GM18502 (cell line): ENCODE results near the gene DBP.
"Not testable (repeated sequence)": the region's sequence is repeated elsewhere in the genome, so short reads cannot be mapped to it uniquely, and the experiment has no call there.

ENCODE experiments used
- ATAC-seq: cut with Tn5 transposase; IDR thresholded peaks from one replicate; pipeline ENCODE4 v1.9.1; 2021; ENCODE audit warnings: mild to moderate bottlenecking; ENCODE audit not compliant: unreplicated experiment, poor library complexity

DBP gene, protein sequence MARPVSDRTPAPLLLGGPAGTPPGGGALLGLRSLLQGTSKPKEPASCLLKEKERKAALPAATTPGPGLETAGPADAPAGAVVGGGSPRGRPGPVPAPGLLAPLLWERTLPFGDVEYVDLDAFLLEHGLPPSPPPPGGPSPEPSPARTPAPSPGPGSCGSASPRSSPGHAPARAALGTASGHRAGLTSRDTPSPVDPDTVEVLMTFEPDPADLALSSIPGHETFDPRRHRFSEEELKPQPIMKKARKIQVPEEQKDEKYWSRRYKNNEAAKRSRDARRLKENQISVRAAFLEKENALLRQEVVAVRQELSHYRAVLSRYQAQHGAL

DNA sequence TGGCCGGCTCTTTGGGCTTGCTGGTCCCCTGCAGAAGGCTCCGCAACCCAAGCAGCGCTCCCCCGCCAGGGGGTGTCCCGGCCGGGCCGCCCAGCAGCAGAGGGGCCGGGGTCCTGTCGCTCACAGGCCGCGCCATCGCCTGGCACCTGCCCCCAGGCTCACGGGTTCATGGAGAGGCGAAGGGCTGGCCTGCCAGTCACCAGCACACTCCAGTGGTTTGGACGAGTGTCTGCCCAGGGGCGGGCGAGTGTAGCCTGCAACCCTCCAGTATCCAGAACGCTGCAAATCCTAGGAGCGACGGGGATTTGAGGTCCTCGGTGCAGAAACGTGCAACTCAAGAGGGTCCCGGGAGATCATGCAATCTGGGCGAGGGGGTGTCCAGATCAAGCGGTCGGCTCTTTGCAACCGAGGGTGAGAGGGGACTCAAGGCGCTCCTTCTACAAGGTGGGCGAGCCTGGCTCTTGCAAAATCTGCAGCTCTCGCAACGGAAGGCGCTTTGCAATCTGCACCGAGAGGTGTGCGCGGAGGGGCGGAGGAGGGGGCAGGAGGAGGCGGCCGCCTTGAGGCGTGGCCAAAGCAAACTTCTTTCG is at the start of gene DBP:
Gene DBP, minus strand, starts transcription at position 521 of the 590 bp plus-strand sequence. Its CDS starts 385 bp downstream, at position 136.
- no peak for ATAC-seq

DNA sequence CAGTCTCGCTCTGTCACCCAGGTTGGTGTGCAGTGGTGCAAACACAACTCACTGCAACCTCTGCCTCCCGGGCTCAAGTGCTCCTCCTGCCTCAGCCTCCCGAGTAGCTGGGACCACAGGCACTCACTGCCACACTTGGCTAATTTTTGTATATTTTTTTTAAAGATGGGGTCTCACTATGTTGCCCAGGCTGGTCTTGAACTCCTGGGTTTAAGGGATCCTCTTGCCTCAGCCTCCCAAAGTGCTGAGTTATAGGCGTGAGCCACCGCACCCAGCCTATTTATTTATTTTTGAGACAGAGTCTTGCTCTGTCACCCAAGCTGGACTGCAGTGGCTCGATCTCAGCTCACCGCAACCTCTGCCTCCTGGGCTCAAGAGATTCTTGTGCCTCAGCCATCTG is 49.5 kb upstream of the DBP start:
- ATAC-seq: not testable (repeated sequence)

DNA sequence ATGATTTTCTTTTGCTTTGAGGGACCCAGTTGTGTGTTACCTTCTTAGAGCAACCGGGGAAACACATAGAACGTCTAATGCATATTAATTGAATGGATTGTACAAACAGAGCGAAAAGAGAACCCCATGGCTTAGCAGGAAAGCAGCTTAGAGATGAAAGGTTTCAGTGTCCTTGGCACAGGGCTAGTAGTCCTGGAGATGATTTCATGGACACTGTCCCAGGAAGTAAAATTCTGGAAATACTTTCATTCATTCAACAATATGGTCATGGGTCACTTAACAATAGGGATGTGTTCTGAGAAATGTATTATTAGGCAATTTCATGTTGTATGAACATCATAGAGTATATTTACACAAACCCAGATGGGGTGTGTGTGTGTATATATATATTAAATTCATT is 48.9 kb upstream of the DBP start:
- no peak for ATAC-seq

DNA sequence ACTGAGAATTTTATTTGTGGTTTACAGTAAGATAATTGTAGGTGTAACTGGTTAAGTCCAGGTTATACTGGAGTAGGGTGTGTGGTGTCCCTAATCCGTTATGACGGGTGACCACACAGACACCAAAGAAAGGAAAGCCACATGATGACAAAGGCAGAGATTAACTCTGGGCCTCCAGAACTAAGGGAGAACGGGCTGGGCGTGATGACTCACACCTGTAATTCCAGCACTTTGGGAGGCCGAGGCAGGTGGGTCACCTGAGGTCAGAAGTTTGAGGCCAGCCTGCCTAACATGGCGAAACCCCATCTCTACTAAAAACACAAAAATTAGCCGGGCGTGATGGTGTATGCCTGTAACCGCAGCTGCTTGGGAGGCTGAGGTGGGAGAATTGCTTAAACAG is 48.4 kb upstream of the DBP start:
- no peak for ATAC-seq

DNA sequence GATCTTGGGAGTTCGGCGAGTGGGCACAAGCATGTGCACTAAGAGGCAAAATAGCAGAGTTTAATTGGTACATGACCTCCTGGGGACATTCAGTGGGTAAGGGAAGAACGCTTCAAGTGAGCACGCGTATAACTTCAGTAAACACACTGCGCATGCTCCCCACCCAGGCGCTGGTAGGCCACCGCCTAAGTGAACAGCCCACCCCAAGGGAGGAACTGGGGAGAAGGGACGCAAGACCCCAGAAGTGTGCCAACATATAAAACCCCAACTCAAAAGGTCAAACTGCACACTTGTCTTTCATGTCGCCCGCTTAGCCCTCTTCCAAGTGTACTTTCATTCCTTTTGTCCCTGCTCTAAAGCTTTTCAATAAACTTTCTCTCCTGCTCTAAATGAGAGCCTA is 46.2 kb upstream of the DBP start:
- no peak for ATAC-seq

DNA sequence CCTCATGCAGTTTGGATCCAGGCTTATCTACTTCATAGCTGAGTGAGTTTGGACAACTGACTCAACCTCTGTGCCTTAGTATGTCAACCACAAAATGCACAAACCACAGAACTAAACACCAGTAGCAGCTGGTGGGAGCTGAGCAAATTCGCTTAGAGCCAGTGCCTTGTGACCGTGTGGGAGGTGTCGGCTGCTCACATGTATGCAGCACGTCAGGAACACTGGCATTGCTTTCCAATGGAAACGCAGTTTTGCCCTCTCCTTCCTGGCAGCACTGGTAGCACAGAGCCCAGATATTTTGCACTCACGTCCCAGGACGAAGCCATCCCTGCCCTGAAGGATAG is 43.9 kb upstream of the DBP start:
- ATAC-seq: no peak

DNA sequence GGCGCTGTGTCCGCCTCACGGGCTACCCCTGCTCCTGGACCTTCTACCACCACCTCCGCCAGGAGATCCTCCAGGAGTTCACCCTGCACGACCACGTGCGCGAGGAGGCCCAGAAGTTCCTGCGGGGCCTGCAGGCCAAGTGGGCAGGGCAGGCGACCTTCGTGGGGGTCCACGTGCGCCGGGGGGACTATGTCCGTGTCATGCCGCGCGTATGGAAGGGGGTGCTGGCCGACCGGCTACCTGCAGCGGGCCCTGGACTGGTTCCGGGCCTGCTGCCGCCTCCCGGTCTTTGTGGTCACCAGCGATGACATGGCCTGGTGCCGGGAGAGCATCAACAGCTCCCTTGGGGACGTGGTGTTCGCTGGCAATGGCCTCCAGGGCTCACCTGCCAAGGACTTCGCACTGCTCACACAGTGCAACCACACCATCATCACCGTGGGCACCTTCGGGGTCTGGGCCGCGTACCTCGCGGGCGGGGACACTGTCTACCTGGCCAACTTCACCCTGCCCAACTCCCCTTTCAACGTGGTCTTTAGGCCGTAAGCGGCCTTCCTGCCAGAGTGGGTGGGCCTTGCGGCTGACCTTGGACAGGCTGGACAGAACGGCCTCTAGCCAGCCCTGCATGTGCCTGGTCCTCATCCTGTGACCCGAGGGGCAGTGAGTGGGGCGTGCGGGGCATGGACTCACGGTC is 43.4 kb upstream of the DBP start:
- ATAC-seq: no peak

DNA sequence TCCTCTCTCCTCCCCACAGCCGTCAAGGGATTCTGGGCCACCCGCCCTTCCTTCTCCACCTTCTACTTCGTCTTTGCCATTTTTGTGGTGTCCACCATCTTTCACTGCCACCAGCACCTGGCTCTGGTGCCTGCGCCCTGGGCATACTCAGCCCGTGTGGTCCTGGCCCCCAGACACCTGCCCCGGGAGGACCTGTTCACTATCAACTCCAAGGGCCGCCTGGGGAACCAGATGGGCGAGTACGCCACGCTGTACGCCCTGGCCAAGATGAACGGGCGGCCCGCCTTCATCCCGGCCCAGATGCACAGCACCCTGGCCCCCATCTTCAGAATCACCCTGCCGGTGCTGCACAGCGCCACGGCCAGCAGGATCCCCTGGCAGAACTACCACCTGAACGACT is 42.8 kb upstream of the DBP start:
- not testable (repeated sequence) for ATAC-seq

DNA sequence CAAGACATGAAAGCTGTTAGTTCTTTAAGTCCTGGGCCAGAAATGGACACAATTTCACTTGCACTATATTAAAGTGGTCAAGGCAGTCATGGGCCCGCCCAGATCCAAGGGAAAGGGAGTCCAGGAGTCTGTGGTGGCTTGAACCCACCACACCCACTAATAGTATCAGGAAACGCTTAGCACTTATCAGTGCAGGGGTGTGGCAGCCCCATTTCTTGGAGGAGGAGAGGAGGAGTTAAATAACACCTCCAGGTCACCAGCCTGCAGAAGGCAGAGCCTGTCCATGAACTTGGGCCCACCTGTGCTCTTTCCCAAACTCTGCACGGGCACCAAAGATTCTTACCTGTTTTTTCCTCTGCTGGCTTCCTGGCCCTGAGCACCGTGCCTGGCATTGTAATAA is 41.0 kb upstream of the DBP start:
- no peak for ATAC-seq

DNA sequence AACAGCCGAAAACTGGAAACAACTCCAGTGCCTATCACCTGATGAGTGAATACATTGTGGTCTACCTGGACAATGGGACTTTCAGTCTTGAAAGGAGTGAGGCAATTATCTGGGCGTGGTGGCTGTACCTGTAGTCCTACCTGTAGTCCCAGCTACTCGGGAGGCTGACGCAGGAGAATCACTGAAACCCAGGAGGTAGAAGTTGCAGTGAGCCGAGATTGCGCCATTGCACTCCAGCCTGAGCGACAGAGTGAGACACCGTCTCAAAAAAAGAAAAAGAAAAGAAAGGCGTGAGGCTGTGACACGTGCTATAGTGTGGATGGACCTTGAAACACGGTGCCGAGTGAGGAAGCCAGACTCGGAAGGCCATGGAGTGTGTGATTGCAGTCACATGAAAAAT is 39.7 kb upstream of the DBP start:
- no peak for ATAC-seq

DNA sequence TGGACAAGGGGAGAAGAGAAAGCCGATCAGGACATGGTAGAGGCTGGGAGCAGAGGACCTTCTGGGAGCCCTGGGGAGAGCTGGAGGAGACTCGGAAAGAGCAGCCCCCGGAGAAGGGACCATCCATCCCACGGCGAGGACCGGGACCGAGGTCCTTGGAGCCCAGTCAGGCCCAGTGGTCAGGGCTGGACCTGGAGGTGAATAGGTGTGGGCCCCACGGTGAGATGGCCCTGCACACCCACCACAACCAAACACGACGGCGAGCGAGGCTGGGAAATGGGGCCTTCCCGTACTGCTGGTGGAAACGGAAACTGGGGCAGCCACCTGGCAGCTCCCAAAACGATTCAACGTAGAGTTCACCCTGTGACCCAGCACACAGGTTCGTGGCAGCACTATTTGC is 39.3 kb upstream of the DBP start:
- ATAC-seq: no peak

DNA sequence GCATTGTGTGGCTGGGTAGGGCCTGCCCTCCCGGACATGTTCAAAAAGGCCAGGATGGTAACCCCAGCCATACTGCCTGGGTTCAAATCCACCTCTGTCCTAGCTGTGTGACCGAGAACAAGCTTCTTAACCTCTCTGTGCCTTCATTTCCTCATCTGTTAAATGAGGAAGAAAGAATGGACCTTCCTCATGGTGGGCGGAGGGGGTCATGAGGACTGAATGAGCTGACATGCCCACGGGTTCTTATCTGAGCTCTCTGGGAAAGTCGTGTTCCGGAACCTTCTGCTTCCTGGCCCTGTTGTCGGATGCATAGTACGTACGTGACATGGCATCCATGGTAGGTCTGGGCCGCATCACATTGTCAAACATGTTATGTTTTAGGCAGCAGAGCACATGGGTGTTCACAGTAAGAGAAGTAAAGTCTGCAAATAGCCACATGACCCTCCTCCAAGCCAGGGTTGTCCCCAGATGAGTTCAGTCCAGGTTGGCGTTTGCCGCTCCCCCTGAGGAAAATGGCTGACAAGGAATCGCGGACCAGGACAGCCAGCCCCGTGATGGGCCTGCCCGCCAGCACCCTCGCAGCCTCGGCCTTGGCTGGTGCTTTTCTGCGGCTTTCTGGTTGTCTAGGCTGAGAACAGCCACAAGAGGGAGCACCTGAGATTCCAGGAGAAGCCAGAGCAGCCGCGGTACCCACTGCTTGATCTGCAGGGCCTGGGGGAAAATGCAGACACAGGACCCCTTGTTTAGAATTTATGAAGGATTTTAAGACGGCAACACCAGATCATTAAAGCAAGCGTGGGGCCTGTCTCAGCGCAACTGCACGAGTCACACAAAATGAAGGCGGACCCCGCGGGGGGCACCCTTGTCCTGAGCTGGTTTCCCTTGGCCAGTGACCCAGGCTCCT is 38.0 kb upstream of the DBP start:
- no peak for ATAC-seq

DNA sequence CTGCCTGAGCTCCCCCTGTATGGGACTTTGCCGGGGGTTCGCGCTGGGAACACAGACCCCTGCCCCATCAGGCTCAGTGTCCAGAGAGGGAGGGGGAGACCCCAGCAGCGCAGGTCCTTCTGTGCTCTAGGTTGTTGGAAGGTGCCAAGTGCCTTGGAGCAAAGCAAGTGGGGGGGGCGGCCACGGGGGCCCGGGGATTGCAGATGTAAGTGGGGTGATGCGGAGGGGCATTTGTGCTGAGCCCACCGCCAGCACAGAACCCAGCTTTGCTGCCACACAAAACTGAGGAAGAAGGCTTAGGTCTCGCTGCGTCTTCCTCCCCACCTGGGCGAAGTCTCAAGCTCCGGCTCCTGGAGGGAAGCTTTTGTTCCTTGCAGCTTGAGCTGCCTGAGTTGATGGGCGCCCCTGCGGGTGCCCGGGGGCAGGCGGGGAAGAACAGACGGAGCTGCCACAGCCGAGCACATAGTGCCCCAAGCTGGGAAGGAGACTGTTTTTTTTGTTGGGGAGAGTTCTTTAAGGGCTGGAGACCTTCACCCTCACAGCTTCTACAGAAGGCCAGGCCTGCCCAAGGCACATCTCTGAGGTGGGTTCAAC is 37.1 kb upstream of the DBP start:
- ATAC-seq: no peak

DNA sequence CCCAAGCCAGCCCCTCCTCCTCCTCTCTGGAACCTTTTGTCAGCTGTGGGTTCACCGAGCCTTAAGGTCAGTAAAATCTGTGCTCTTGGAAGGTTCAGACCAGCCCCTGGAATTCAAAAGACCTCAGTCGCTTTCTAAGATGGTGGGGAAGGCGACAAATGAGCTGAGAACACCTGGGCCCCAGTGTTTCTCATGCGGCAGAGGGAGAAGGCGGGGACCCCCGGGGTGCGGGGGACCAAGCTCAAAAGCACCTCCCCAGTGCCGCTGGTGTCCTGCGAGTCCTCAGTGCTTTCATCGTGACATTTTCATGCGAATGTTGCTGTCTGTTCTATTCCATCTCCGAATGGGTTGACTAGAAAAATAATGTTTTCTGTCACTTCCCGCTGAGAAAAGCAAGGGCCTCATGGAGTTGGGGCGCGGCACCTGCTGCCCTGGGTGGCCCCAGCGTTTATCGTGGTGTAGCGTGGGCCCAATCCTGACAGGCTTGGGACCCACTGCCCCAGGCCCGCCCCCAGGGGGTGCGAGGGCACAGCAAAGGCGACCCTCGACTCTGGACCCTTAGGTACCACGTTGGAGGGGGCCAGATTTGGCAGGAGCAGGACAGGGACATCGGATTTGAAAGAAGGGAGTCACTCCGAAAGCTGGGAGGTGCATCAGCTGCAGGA is 36.4 kb upstream of the DBP start:
- ATAC-seq: no peak

DNA sequence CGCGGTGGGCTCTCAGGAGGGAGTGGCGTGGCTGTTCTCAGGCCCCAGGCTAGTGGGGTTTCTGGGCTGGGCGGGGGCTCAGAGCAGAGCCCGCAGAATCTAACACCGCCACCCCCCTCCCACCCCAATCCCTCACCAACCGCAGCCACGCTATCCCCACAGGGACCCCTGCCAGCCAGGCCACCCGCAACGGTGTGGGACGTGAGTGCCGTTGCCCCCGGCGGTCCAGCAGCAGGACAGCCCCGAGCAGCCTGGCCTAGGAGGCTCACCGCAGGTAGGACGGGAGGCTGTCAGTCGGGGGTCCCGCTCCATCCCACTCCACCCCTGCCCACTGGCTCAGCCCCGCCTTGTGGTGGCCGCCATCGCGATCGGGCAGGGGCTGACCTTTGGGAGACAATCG is 35.8 kb upstream of the DBP start, which contains the start of gene NTN5:
Gene NTN5, minus strand, starts transcription at position 24 of the 400 bp plus-strand sequence. CDS start 2,031 bp downstream, outside the sequence.
- ATAC-seq: no peak

DNA sequence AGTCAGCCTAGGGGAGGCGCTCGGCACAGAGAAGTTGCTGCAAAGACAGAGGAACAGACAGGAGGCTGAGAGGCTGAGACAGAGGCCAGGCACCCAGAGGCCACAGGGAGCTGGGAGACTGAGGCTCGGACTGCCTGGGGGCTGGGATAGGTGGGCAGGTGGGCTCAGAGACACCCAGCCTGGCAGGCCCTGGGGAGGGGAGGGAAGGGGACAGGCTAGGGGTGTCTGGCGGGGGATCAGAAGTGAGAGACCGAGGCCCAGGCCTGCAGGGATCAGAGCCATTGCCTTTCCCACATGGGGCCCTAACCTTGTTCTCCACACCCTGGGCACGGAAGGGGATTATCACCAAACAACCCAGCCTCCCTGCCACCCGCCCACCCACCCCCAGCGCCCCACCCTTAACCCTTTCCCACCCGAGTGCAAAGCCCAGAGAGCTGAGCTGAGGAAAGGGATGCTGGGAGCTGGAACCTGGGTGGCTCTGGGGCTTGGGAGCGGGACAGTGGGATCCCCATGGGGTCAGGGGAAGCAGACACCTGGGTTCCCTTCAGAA is 34.3 kb upstream of the DBP start:
- no peak for ATAC-seq

DNA sequence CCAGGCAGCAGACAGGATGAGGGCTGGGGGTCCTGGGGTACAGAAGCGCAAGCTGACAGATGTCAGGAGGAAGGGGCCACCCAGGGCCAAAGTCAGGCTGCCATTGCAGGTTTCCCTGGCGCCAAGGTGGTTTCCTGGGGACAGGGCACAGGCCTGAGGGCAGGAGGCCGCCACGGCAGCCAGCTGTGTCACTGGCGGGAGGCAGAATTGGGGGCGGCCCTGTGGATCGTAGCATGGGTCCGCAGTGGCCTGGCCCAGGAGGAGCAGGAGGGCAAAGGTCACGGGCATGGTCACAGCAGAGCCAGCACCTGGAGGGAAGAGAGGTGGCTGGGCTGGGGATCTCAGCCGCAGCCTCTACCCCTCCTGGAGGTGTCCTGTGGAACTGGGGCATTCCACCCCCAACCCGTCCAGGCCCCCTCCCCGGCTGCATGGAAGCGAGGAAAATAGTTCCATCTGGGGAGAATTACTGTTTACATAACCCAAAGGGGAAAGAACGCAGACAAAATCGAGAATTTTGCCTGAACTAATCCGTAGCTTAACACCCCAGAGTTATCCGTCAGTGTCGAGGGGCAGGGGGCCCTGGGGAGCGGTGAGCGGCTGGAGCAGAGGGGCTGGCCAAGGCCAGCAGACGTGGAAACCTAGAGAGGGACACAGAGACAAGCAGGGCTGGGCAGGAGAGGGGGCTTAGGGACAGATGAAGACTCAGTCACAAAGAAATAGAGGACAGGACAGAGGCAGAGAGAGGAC is 33.7 kb upstream of the DBP start:
- no peak for ATAC-seq

DNA sequence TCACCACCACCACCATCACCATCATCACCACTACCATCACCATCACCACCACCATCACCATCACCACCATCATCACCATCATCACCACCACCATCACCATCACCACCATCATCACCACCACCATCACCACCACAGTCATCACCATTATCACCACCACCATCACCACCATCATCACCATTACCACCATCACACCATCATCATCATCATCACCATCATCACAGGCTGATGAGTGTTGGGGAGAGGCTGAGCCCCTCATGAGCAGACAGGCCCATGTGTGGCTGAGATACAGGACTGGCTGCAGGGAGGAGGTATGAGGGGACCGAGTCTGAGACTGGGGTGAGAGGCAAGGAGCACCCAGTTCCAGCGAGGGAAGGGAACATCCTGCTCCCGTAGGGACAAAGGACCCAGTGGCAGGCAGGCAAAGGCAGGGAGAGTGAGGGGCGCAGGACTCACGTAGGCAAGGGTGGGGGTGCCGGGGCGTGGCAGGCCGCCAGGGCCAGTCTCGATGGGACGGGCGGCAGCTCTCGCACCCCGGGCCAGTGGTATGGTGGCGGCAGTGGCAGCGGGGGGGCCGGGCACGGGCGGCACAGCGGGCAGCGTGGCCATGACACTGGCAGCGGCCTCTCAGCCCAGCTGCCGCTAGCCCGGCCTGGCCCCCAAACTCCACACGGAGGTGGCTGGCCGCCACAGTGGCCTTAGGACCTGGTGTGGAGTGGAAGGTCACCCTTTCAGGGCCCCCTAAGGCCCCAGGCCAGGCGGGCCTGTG is 32.9 kb upstream of the DBP start:
- ATAC-seq: no peak
